BE2C (cell line): ENCODE results near the gene MEF2D.
A peak's percentile ranks its signal among the peaks of the same experiment; 100 is the strongest.

ENCODE experiments used
- DNase-seq: peaks from one replicate; pipeline ENCODE4 v3.0.0-alpha.2; 2020
- H3K27me3 ChIP-seq: fragments of 250-450 bp; sonication (Bioruptor Pico); 2 replicates; pipeline ENCODE4 v1.5.1; 2020; ENCODE audit warnings: mild to moderate bottlenecking
- H3K36me3 ChIP-seq: fragments of 250-450 bp; sonication (Bioruptor Pico); 2 replicates; pipeline ENCODE4 v1.5.1; 2020; ENCODE audit warnings: mild to moderate bottlenecking
- H3K4me1 ChIP-seq: fragments of 250-450 bp; sonication (Bioruptor Pico); 2 replicates; pipeline ENCODE4 v1.5.1; 2020
- H3K4me3 ChIP-seq: 2 replicates; pipeline ENCODE4 v1.5.1; 2011; ENCODE audit warnings: low read depth, low read length
- H3K9me3 ChIP-seq: fragments of 250-450 bp; sonication (Bioruptor Pico); 2 replicates; pipeline ENCODE4 v1.5.1; 2020
- TF ChIP-seq, protein P1 (sequence below): IDR thresholded peaks from 2 replicates; pipeline ENCODE4 v1.5.1; 2012; ENCODE audit warnings: mild to moderate bottlenecking, low read depth, low read length

Gene MEF2D

DNA sequence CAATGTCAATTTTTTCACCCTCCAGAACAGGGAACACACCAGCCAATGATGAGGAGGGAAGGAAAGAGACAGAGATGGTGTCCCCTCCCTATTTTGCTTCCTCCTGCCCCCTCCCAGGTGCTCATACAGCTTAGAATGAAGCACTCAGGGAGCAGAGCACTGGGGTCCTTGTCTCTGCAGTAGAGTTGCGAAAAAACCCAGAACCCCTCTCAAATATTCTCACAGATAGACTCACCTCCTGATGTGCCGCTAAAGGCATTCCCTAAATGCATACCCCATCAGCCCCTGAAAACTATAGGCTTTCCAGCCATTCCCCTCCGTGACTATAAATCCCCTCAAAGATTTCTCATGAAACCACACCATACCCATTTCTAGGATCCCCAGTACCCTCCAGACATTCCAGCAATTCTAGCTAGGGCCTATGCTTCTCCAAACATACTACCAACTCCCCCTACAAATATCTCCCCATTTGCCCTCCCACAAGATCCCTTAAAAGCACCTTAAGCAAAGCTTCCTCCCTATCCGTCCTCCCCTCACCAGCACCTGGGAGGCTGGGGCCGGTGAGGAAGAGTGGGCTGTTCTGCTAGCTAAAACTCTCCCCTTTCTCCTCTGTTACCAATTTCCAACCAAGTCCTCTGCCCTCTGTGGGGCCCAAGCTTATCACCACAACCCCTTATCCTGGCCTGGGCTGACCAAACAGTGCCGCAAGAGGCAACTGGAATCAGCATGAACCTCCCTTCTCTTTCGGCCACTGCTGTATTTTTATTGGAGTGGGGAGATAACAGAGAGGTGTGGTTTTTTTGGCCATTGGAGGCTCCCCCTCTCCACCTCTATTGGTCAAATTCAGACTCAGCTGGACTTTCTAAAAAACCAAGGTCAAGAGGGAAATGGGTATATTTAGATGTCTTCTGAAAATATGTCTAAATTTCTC, 76.9 kb downstream of the MEF2D start:
- TF ChIP-seq, protein P1, sequence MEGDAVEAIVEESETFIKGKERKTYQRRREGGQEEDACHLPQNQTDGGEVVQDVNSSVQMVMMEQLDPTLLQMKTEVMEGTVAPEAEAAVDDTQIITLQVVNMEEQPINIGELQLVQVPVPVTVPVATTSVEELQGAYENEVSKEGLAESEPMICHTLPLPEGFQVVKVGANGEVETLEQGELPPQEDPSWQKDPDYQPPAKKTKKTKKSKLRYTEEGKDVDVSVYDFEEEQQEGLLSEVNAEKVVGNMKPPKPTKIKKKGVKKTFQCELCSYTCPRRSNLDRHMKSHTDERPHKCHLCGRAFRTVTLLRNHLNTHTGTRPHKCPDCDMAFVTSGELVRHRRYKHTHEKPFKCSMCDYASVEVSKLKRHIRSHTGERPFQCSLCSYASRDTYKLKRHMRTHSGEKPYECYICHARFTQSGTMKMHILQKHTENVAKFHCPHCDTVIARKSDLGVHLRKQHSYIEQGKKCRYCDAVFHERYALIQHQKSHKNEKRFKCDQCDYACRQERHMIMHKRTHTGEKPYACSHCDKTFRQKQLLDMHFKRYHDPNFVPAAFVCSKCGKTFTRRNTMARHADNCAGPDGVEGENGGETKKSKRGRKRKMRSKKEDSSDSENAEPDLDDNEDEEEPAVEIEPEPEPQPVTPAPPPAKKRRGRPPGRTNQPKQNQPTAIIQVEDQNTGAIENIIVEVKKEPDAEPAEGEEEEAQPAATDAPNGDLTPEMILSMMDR = no peak
- Histone ChIP-seq H3K9me3 (no peaks in the 10 kb centered on the region), H3K4me3 (no peak overlapping the region), H3K27me3 (peaks cover 11% of the 10 kb centered on the region), H3K4me1 (no peaks in the 10 kb centered on the region), H3K36me3 (no peaks in the 10 kb centered on the region)
- DNase-seq = no peak

- H3K36me3 ChIP-seq = no peaks in the 10 kb centered on the region
- peaks cover 11% of the 10 kb centered on the region for H3K27me3 ChIP-seq
- H3K9me3 ChIP-seq = no peaks in the 10 kb centered on the region
- H3K4me1 ChIP-seq = no peaks in the 10 kb centered on the region
- TF ChIP-seq, protein P1 = no peak
- no peak for DNase-seq
- no peak overlapping the region for H3K4me3 ChIP-seq
Measured at GRCh38 chr1:156422602-156423091, 77.9 kb downstream of the MEF2D start.

GRCh38 chr1:156421939-156422601, 78.5 kb downstream of the MEF2D start:
- Histone ChIP-seq H3K4me3 (peak overlapping the region; percentile 46), H3K36me3 (no peaks in the 10 kb centered on the region), H3K9me3 (no peaks in the 10 kb centered on the region), H3K4me1 (no peaks in the 10 kb centered on the region), H3K27me3 (peaks cover 11% of the 10 kb centered on the region)
- TF ChIP-seq, protein P1 = no peak
- no peak for DNase-seq

- peak; percentile 90 for DNase-seq
- TF ChIP-seq, protein P1 = no peak
- H3K36me3 ChIP-seq = no peaks in the 10 kb centered on the region
- H3K4me3 ChIP-seq = peak overlapping the region; percentile 46
- H3K27me3 ChIP-seq = peaks cover 11% of the 10 kb centered on the region
- H3K9me3 ChIP-seq = no peaks in the 10 kb centered on the region
- no peaks in the 10 kb centered on the region for H3K4me1 ChIP-seq
Measured at GRCh38 chr1:156421062-156421938, 79.3 kb downstream of the MEF2D start.

- Histone ChIP-seq H3K4me1 (no peaks in the 10 kb centered on the region), H3K27me3 (peaks cover 11% of the 10 kb centered on the region), H3K4me3 (peak overlapping the region; percentile 46), H3K9me3 (no peaks in the 10 kb centered on the region), H3K36me3 (no peaks in the 10 kb centered on the region)
- TF ChIP-seq, protein P1 = no peak
- DNase-seq = no peak
Measured at GRCh38 chr1:156420205-156421061, 80.1 kb downstream of the MEF2D start.
